ENCODE results near the gene LKAAEAR1.

Gene LKAAEAR1

GRCh38 chr20:64062276-64062595 is 22.0 kb downstream of the LKAAEAR1 start:
- H3K27me3 ChIP-seq (ENCODE audit: control insufficient read depth, insufficient read depth, low read length) = no peaks in the 10 kb centered on the region
- H3K9me3 ChIP-seq (ENCODE audit: control insufficient read depth, insufficient read depth, low read length) = no peaks in the 10 kb centered on the region
- peak overlapping the region; percentile 32; the same call in 1 of the 2 replicates for H3K9ac ChIP-seq (ENCODE audit: low read depth, low read length)
- peaks cover 18% of the 10 kb centered on the region for H3K4me1 ChIP-seq (ENCODE audit: control insufficient read depth, insufficient read depth, low read length)
- peak overlapping the region; percentile 85 for H3K4me3 ChIP-seq (ENCODE audit: low read depth, low read length)
- no peaks in the 10 kb centered on the region for H3K36me3 ChIP-seq (ENCODE audit: control insufficient read depth, insufficient read depth, low read length)
- no peak overlapping the region for H3K27ac ChIP-seq (ENCODE audit: low read depth, low read length)

GRCh38 chr20:64058536-64058935 is 25.7 kb downstream of the LKAAEAR1 start:
- Histone ChIP-seq H3K4me1 (ENCODE audit: control insufficient read depth, insufficient read depth, low read length) (peaks cover 27% of the 10 kb centered on the region), H3K27ac (ENCODE audit: low read depth, low read length) (no peak overlapping the region), H3K4me3 (ENCODE audit: low read depth, low read length) (no peak overlapping the region), H3K9ac (ENCODE audit: low read depth, low read length) (no peak overlapping the region), H3K27me3 (ENCODE audit: control insufficient read depth, insufficient read depth, low read length) (peaks cover 7% of the 10 kb centered on the region; the same call in 1 of the 2 replicates), H3K9me3 (ENCODE audit: control insufficient read depth, insufficient read depth, low read length) (no peaks in the 10 kb centered on the region), H3K36me3 (ENCODE audit: control insufficient read depth, insufficient read depth, low read length) (no peaks in the 10 kb centered on the region)

- Histone ChIP-seq H3K27ac (ENCODE audit: low read depth, low read length) (no peak overlapping the region), H3K27me3 (ENCODE audit: control insufficient read depth, insufficient read depth, low read length) (peaks cover 7% of the 10 kb centered on the region; the same call in 1 of the 2 replicates)
Observed at GRCh38 chr20:64057628-64058498, 26.3 kb downstream of the LKAAEAR1 start.

GRCh38 chr20:64056889-64057627 is 27.1 kb downstream of the LKAAEAR1 start:
- H3K4me1 ChIP-seq (ENCODE audit: control insufficient read depth, insufficient read depth, low read length) = peaks cover 24% of the 10 kb centered on the region
- H3K27ac ChIP-seq (ENCODE audit: low read depth, low read length) = no peak overlapping the region
- H3K9me3 ChIP-seq (ENCODE audit: control insufficient read depth, insufficient read depth, low read length) = no peaks in the 10 kb centered on the region
- no peaks in the 10 kb centered on the region for H3K36me3 ChIP-seq (ENCODE audit: control insufficient read depth, insufficient read depth, low read length)
- H3K4me3 ChIP-seq (ENCODE audit: low read depth, low read length) = no peak overlapping the region
- H3K9ac ChIP-seq (ENCODE audit: low read depth, low read length) = no peak overlapping the region
- peaks cover 11% of the 10 kb centered on the region for H3K27me3 ChIP-seq (ENCODE audit: control insufficient read depth, insufficient read depth, low read length)

More at GRCh38 chr20:64057628-64058498, 26.3 kb downstream of the LKAAEAR1 start:
- Histone ChIP-seq H3K36me3 (ENCODE audit: control insufficient read depth, insufficient read depth, low read length) (no peaks in the 10 kb centered on the region), H3K4me3 (ENCODE audit: low read depth, low read length) (no peak overlapping the region), H3K4me1 (ENCODE audit: control insufficient read depth, insufficient read depth, low read length) (peaks cover 30% of the 10 kb centered on the region), H3K9me3 (ENCODE audit: control insufficient read depth, insufficient read depth, low read length) (no peaks in the 10 kb centered on the region), H3K9ac (ENCODE audit: low read depth, low read length) (no peak overlapping the region)

- no peak overlapping the region for H3K4me3 ChIP-seq (ENCODE audit: low read depth, low read length)
- H3K4me1 ChIP-seq (ENCODE audit: control insufficient read depth, insufficient read depth, low read length) = peaks cover 24% of the 10 kb centered on the region
- no peaks in the 10 kb centered on the region for H3K36me3 ChIP-seq (ENCODE audit: control insufficient read depth, insufficient read depth, low read length)
- H3K9ac ChIP-seq (ENCODE audit: low read depth, low read length) = no peak overlapping the region
- no peaks in the 10 kb centered on the region for H3K9me3 ChIP-seq (ENCODE audit: control insufficient read depth, insufficient read depth, low read length)
- H3K27ac ChIP-seq (ENCODE audit: low read depth, low read length) = no peak overlapping the region
- H3K27me3 ChIP-seq (ENCODE audit: control insufficient read depth, insufficient read depth, low read length) = peaks cover 12% of the 10 kb centered on the region
Observed at GRCh38 chr20:64056639-64056888, 27.6 kb downstream of the LKAAEAR1 start.

- H3K9ac ChIP-seq (ENCODE audit: low read depth, low read length) = no peak overlapping the region
- H3K9me3 ChIP-seq (ENCODE audit: control insufficient read depth, insufficient read depth, low read length) = no peaks in the 10 kb centered on the region
- H3K4me3 ChIP-seq (ENCODE audit: low read depth, low read length) = no peak overlapping the region
- H3K27ac ChIP-seq (ENCODE audit: low read depth, low read length) = no peak overlapping the region
- H3K4me1 ChIP-seq (ENCODE audit: control insufficient read depth, insufficient read depth, low read length) = peaks cover 24% of the 10 kb centered on the region
- H3K36me3 ChIP-seq (ENCODE audit: control insufficient read depth, insufficient read depth, low read length) = no peaks in the 10 kb centered on the region
- H3K27me3 ChIP-seq (ENCODE audit: control insufficient read depth, insufficient read depth, low read length) = peaks cover 17% of the 10 kb centered on the region
Observed at GRCh38 chr20:64055893-64056638, 28.1 kb downstream of the LKAAEAR1 start.

- Histone ChIP-seq H3K36me3 (ENCODE audit: control insufficient read depth, insufficient read depth, low read length) (no peaks in the 10 kb centered on the region), H3K4me1 (ENCODE audit: control insufficient read depth, insufficient read depth, low read length) (peaks cover 24% of the 10 kb centered on the region), H3K9ac (ENCODE audit: low read depth, low read length) (no peak overlapping the region), H3K9me3 (ENCODE audit: control insufficient read depth, insufficient read depth, low read length) (no peaks in the 10 kb centered on the region), H3K27ac (ENCODE audit: low read depth, low read length) (no peak overlapping the region), H3K27me3 (ENCODE audit: control insufficient read depth, insufficient read depth, low read length) (peaks cover 23% of the 10 kb centered on the region), H3K4me3 (ENCODE audit: low read depth, low read length) (no peak overlapping the region)
Observed at GRCh38 chr20:64055396-64055892, 28.8 kb downstream of the LKAAEAR1 start.

GRCh38 chr20:64053841-64054661 is 30.1 kb downstream of the LKAAEAR1 start:
- H3K9me3 ChIP-seq (ENCODE audit: control insufficient read depth, insufficient read depth, low read length) = no peaks in the 10 kb centered on the region
- no peak overlapping the region for H3K9ac ChIP-seq (ENCODE audit: low read depth, low read length)
- no peak overlapping the region for H3K4me3 ChIP-seq (ENCODE audit: low read depth, low read length)
- H3K27me3 ChIP-seq (ENCODE audit: control insufficient read depth, insufficient read depth, low read length) = peaks cover 36% of the 10 kb centered on the region
- peak overlapping the region; percentile 83 for H3K27ac ChIP-seq (ENCODE audit: low read depth, low read length)
- H3K36me3 ChIP-seq (ENCODE audit: control insufficient read depth, insufficient read depth, low read length) = no peaks in the 10 kb centered on the region
- peaks cover 28% of the 10 kb centered on the region for H3K4me1 ChIP-seq (ENCODE audit: control insufficient read depth, insufficient read depth, low read length)

- peaks cover 28% of the 10 kb centered on the region for H3K4me1 ChIP-seq (ENCODE audit: control insufficient read depth, insufficient read depth, low read length)
- H3K9me3 ChIP-seq (ENCODE audit: control insufficient read depth, insufficient read depth, low read length) = no peaks in the 10 kb centered on the region
- H3K27me3 ChIP-seq (ENCODE audit: control insufficient read depth, insufficient read depth, low read length) = peaks cover 44% of the 10 kb centered on the region
- no peak overlapping the region for H3K9ac ChIP-seq (ENCODE audit: low read depth, low read length)
- H3K36me3 ChIP-seq (ENCODE audit: control insufficient read depth, insufficient read depth, low read length) = no peaks in the 10 kb centered on the region
- H3K4me3 ChIP-seq (ENCODE audit: low read depth, low read length) = no peak overlapping the region
- H3K27ac ChIP-seq (ENCODE audit: low read depth, low read length) = no peak overlapping the region
Observed at GRCh38 chr20:64052987-64053840, 31.0 kb downstream of the LKAAEAR1 start.

- Histone ChIP-seq H3K4me3 (ENCODE audit: low read depth, low read length) (no peak overlapping the region), H3K4me1 (ENCODE audit: control insufficient read depth, insufficient read depth, low read length) (peaks cover 24% of the 10 kb centered on the region), H3K9ac (ENCODE audit: low read depth, low read length) (no peak overlapping the region), H3K36me3 (ENCODE audit: control insufficient read depth, insufficient read depth, low read length) (no peaks in the 10 kb centered on the region), H3K27me3 (ENCODE audit: control insufficient read depth, insufficient read depth, low read length) (peaks cover 53% of the 10 kb centered on the region), H3K9me3 (ENCODE audit: control insufficient read depth, insufficient read depth, low read length) (no peaks in the 10 kb centered on the region), H3K27ac (ENCODE audit: low read depth, low read length) (no peak overlapping the region)
Observed at GRCh38 chr20:64052326-64052722, 31.9 kb downstream of the LKAAEAR1 start.
